NCI-H146 (cell line): ENCODE data around the gene ZNRF3.
"Not testable (repeated sequence)": the region's sequence is repeated elsewhere in the genome, so short reads cannot be mapped to it uniquely, and the experiment has no call there.

Source experiments
- DNase-seq: peaks from one replicate; lab custom pipeline; 2025; lab: John Stamatoyannopoulos, UW

The ZNRF3 gene

GRCh38 chr22:29069463-29069862, 186.1 kb downstream of the ZNRF3 start:
- DNase-seq, result no peak

GRCh38 chr22:29070490-29070889, 187.1 kb downstream of the ZNRF3 start:
- DNase-seq, result no peak

GRCh38 chr22:29071261-29072045, 188.1 kb downstream of the ZNRF3 start:
- DNase-seq, result peak; percentile 69

GRCh38 chr22:29072193-29072978, 189.0 kb downstream of the ZNRF3 start:
- DNase-seq, result peak; percentile 86

- no peak for DNase-seq
Observed at GRCh38 chr22:29072979-29073617, 189.7 kb downstream of the ZNRF3 start, which contains the start of gene KREMEN1. TSS of gene KREMEN1 (plus strand) at chr22:29073035. CDS start at chr22:29073131, 96 bp downstream.

- peak; percentile 17 for DNase-seq
Observed at GRCh38 chr22:29073618-29074275, 190.4 kb downstream of the ZNRF3 start.

- no peak for DNase-seq
Observed at GRCh38 chr22:29074276-29074772, 191.0 kb downstream of the ZNRF3 start.

GRCh38 chr22:29078036-29078868, 194.9 kb downstream of the ZNRF3 start:
- no peak for DNase-seq

GRCh38 chr22:29078869-29079207, 195.5 kb downstream of the ZNRF3 start:
- DNase-seq, result no peak

- peak; percentile 65 for DNase-seq
Observed at GRCh38 chr22:29079218-29079901, 196.0 kb downstream of the ZNRF3 start.

- no peak for DNase-seq
Observed at GRCh38 chr22:29080106-29080975, 197.0 kb downstream of the ZNRF3 start.

- no peak for DNase-seq
Observed at GRCh38 chr22:29081517-29082236, 198.3 kb downstream of the ZNRF3 start.

- no peak for DNase-seq
Observed at GRCh38 chr22:29082826-29083545, 199.6 kb downstream of the ZNRF3 start.

GRCh38 chr22:29083576-29083932, 200.2 kb downstream of the ZNRF3 start:
- not testable (repeated sequence) for DNase-seq

- DNase-seq, result no peak
Observed at GRCh38 chr22:29083933-29084591, 200.7 kb downstream of the ZNRF3 start.

GRCh38 chr22:29087012-29087411, 203.6 kb downstream of the ZNRF3 start:
- DNase-seq, result no peak

- no peak for DNase-seq
Observed at GRCh38 chr22:29088809-29089208, 205.4 kb downstream of the ZNRF3 start.

GRCh38 chr22:29089507-29089906, 206.1 kb downstream of the ZNRF3 start:
- no peak for DNase-seq
